Stomach smooth muscle (tissue), 2 donors: ENCODE measurements around the gene SOD1.

ENCODE experiments used
- H3K27ac ChIP-seq: one replicate; pipeline ENCODE4 v1.7.0; 2013; ENCODE audit warnings: mild to moderate bottlenecking, low read length, inconsistent platforms
- H3K27me3 ChIP-seq, 2 donors: one replicate each; pipeline ENCODE4 v1.7.0; 2013; ENCODE audit warnings: low read length in 2 of 2; ENCODE audit not compliant: insufficient read depth in 2 of 2, control insufficient read depth in 1 of 2
- H3K36me3 ChIP-seq, 2 donors: one replicate each; pipeline ENCODE4 v1.7.0; 2013; ENCODE audit warnings: low read length in 2 of 2; ENCODE audit not compliant: control insufficient read depth in 2 of 2, insufficient read depth in 2 of 2
- H3K4me1 ChIP-seq: one replicate; pipeline ENCODE4 v1.7.0; 2013; ENCODE audit warnings: low read length; ENCODE audit not compliant: control insufficient read depth, insufficient read depth
- H3K4me3 ChIP-seq, 2 donors: one replicate each; pipeline ENCODE4 v1.7.0; 2013; ENCODE audit warnings: low read length in 2 of 2
- H3K9ac ChIP-seq, 2 donors: one replicate each; pipeline ENCODE4 v1.7.0; 2013; ENCODE audit warnings: low read length in 2 of 2, mild to moderate bottlenecking in 1 of 2
- H3K9me3 ChIP-seq, 2 donors: one replicate each; pipeline ENCODE4 v1.7.0; 2013; ENCODE audit warnings: low read length in 2 of 2; ENCODE audit not compliant: control insufficient read depth in 2 of 2
- donor health status: healthy.
- donor health status: Pancreatic carcinoma.

Gene SOD1

GRCh38 chr21:31710586-31710985 lies 51.1 kb downstream of the SOD1 start:
- Histone ChIP-seq H3K4me1 (no peaks in the 10 kb centered on the region), H3K4me3 (no peak overlapping the region), H3K9ac (no peak overlapping the region), H3K9me3 (no peaks in the 10 kb centered on the region), H3K27ac (no peak overlapping the region), H3K36me3 (no peaks in the 10 kb centered on the region), H3K27me3 (no peaks in the 10 kb centered on the region)

GRCh38 chr21:31711326-31711725 lies 51.8 kb downstream of the SOD1 start:
- Histone ChIP-seq H3K36me3 (no peaks in the 10 kb centered on the region), H3K9ac (no peak overlapping the region), H3K4me3 (no peak overlapping the region), H3K9me3 (no peaks in the 10 kb centered on the region), H3K27me3 (no peaks in the 10 kb centered on the region), H3K27ac (no peak overlapping the region), H3K4me1 (no peaks in the 10 kb centered on the region)

GRCh38 chr21:31711745-31712285 lies 52.3 kb downstream of the SOD1 start:
- Histone ChIP-seq H3K9ac (no peak overlapping the region), H3K27ac (no peak overlapping the region), H3K4me1 (no peaks in the 10 kb centered on the region), H3K4me3 (no peak overlapping the region), H3K36me3 (no peaks in the 10 kb centered on the region), H3K27me3 (no peaks in the 10 kb centered on the region), H3K9me3 (no peaks in the 10 kb centered on the region)

- Histone ChIP-seq H3K4me1 (no peaks in the 10 kb centered on the region), H3K36me3 (no peaks in the 10 kb centered on the region), H3K9ac (no peak overlapping the region), H3K27me3 (no peaks in the 10 kb centered on the region), H3K27ac (no peak overlapping the region), H3K4me3 (no peak overlapping the region), H3K9me3 (no peaks in the 10 kb centered on the region)
These were observed 53.6 kb downstream of the SOD1 start for GRCh38 chr21:31713115-31713514.

- no peaks in the 10 kb centered on the region for H3K36me3 ChIP-seq
- H3K9me3 ChIP-seq, result no peaks in the 10 kb centered on the region
- H3K4me3 ChIP-seq, result no peak overlapping the region
- H3K27me3 ChIP-seq, result no peaks in the 10 kb centered on the region
- no peak overlapping the region for H3K27ac ChIP-seq
- H3K9ac ChIP-seq, result no peak overlapping the region
- H3K4me1 ChIP-seq, result no peaks in the 10 kb centered on the region
These were observed 54.7 kb downstream of the SOD1 start for GRCh38 chr21:31713973-31714740.

- no peaks in the 10 kb centered on the region for H3K9me3 ChIP-seq
- no peak overlapping the region for H3K4me3 ChIP-seq
- H3K4me1 ChIP-seq, result no peaks in the 10 kb centered on the region
- H3K27me3 ChIP-seq, result no peaks in the 10 kb centered on the region
- H3K9ac ChIP-seq, result no peak overlapping the region
- no peak overlapping the region for H3K27ac ChIP-seq
- H3K36me3 ChIP-seq, result no peaks in the 10 kb centered on the region
These were observed 55.4 kb downstream of the SOD1 start for GRCh38 chr21:31714741-31715365.

GRCh38 chr21:31716106-31716505 lies 56.6 kb downstream of the SOD1 start:
- Histone ChIP-seq H3K4me1 (no peaks in the 10 kb centered on the region), H3K9ac (no peak overlapping the region), H3K9me3 (no peaks in the 10 kb centered on the region), H3K27me3 (no peaks in the 10 kb centered on the region), H3K27ac (no peak overlapping the region), H3K4me3 (no peak overlapping the region), H3K36me3 (no peaks in the 10 kb centered on the region)
